GM12873 (cell line): ENCODE data around the gene BLCAP.
A peak's percentile ranks its signal among the peaks of the same experiment; 100 is the strongest.

Experiments
- TF ChIP-seq, protein P1 (sequence below): IDR thresholded peaks from 2 replicates; pipeline ENCODE4 v1.5.1; 2012; ENCODE audit warnings: low read depth, mild to moderate bottlenecking, moderate library complexity, low read length, control low read depth; ENCODE audit not compliant: insufficient read depth; ENCODE audit errors: missing control alignments

BLCAP gene

DNA sequence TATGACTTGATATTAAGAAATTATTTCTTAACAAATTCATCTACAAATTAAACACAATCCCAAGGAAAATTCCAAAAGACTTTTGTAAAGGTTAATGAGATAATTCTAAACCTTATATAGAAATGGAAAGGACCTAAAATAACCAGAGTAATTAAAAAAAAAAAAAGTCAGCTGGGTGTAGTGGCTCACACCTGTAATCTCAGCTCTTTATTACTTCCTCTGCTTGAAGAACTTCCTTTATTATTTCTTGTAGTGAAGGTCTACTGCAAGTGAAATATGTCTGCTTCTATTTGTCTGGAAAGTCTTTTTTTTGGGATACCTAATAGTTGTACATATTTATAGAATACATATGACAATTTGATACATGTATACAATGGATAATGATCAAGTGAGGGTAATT is 20.2 kb upstream of the BLCAP start:
- TF ChIP-seq, protein P1, sequence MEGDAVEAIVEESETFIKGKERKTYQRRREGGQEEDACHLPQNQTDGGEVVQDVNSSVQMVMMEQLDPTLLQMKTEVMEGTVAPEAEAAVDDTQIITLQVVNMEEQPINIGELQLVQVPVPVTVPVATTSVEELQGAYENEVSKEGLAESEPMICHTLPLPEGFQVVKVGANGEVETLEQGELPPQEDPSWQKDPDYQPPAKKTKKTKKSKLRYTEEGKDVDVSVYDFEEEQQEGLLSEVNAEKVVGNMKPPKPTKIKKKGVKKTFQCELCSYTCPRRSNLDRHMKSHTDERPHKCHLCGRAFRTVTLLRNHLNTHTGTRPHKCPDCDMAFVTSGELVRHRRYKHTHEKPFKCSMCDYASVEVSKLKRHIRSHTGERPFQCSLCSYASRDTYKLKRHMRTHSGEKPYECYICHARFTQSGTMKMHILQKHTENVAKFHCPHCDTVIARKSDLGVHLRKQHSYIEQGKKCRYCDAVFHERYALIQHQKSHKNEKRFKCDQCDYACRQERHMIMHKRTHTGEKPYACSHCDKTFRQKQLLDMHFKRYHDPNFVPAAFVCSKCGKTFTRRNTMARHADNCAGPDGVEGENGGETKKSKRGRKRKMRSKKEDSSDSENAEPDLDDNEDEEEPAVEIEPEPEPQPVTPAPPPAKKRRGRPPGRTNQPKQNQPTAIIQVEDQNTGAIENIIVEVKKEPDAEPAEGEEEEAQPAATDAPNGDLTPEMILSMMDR, result no peak

GRCh38 chr20:37545516-37545915 is 17.8 kb upstream of the BLCAP start:
- TF ChIP-seq, protein P1, result no peak

GRCh38 chr20:37544386-37544785 is 16.7 kb upstream of the BLCAP start:
- TF ChIP-seq, protein P1, result no peak

DNA sequence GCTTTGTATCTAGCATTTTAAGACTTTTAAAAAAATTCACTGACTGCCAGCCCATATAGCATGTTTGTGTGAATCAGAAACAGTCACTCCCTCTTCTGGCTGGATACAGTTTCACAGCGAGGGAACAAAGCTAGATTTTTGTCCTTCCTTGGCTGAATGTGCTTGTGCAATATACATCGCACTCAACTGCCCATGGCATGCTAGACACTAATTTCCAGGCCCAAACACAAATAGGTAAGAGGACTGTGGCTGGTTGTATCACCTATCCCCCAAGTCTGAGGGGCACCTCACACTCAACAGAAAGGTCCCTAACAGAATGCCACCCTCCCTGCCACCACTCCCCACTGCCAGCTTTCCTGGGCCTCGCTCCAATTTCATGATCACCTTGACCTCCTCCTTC is 16.2 kb upstream of the BLCAP start:
- TF ChIP-seq, protein P1, result peak; percentile 27

- TF ChIP-seq, protein P1, result no peak
Measured at GRCh38 chr20:37542281-37542680, 14.6 kb upstream of the BLCAP start.

DNA sequence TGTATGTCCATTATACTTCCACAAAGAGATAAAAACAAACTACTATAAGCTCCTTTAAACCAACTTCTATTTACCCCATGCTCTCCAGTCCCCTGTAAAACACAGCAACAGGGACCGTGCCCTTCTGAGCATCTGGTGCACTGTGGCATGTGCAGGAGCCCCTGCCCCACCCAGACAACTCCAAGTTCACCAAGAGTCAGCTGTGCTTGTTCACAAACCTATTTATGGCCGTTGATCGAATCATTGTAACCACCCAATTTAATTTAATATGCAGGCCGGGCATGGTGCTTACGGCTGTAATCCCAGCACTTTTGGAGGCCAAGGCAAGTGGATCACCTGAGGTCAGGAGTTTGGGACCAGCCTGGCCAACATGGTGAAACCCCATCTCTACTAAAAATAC is 13.7 kb upstream of the BLCAP start:
- TF ChIP-seq, protein P1, result no peak

DNA sequence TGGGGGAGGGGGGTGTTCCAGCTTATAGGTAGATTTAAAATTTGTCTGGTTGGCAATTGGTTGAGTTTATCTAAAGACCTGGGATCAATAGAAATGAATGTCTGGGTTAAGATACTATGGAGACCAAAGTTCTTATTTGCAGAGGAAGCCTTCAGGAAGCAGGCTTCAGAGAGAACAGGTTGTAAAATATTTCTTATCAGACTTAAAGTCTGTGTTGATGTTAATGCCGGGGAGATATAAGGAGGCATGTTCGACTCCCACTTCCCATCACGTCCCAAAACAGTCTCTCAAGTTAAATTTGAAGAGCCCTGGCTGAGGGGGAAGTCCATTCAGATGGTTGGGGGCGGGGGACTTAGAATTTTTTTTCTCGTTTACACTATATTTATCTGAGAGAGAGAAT is 12.3 kb upstream of the BLCAP start:
- TF ChIP-seq, protein P1, result no peak
